GM21367 (cell line): Measurements from ENCODE around the gene SPTLC3.

Experiments
- ATAC-seq: cut with Tn5 transposase; IDR thresholded peaks from one replicate; pipeline ENCODE4 v1.9.1; 2021; ENCODE audit not compliant: unreplicated experiment

SPTLC3 gene

DNA sequence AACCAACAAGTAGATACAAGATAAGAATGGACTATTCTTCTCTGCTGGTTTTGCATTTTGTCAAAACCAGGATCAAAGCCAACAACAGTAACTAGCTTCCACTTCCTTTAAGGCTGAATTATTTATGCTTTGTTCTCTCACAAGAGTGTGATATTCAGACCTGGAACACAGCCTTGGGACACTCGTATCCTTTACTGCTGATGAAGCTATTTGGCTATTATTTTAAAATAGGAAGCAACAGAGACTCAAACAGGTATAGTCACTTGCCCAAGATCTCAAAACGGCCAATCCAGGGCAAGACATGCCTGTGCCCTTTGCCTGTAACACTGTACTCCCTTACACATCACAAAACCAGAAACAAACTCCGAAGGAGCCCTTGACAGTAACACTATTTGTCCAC, 19.9 kb downstream of the SPTLC3 start:
- ATAC-seq = no peak

DNA sequence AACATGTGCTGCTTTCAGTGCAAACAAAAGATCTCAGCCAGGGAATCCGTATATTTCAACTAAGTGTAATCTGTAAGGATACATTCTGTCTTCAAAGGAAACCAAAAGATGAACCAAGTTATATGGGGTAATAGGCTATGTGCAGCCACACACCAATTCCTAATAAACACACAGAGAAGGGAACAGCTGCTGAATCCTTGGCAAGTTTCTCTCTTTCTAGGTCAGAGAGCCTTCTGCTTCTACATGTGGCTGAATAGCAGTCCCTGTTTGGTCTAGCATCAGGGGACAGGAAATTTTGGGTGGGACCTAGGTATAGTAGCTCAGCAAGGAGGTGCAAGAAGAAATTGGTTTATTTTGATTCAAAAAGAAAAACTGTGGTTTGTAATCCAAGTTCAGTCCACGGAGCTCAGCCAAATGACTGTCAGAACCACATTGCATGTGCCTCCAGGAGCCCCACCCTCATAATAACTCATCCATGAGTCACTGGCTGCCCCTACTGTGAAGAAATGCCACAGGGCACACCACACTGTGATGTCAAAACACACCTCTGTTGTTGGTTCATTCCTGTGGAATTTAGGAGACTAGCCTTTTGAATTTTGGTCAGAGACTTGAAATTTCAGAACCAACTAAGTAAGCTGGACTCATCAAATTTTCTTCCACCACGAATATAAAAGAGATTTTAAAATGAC, 21.1 kb downstream of the SPTLC3 start:
- no peak for ATAC-seq

DNA sequence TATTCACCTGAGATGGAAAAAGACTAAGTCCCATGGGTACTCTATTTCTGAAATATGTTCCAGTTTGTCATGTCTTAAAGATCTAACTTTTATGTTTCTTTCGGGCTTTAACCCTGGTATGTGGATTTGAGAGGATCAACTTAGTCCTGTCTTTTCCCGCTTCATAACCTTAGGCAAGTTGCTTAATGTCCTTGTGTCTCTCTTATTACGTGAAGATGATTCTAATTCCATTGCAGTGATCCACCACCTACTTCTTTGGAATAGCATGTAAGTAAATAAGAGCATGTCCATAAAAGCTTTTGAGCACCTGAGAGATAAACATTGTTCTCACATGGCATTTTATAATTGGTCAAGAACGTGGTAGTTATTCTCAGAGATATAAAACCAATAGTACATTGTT, 23.0 kb downstream of the SPTLC3 start:
- ATAC-seq = no peak

DNA sequence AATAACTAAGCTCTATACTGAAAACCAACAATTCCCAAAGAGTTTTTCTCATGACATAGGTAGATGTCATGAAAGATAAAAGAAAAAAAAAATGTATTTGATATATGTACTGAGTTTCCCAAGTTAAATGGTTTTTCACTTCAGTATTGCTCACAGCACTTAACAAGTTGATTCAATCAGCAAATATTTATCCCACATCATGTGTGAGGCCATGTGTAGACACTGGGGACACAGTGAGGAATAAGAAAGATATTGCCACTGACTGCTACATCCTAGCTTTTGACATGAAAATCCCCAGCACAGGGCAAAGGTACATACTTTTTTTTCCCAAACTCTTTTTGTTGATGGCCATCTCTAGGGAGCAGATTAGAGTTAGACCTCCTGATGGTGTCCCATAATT, 25.3 kb downstream of the SPTLC3 start:
- no peak for ATAC-seq

DNA sequence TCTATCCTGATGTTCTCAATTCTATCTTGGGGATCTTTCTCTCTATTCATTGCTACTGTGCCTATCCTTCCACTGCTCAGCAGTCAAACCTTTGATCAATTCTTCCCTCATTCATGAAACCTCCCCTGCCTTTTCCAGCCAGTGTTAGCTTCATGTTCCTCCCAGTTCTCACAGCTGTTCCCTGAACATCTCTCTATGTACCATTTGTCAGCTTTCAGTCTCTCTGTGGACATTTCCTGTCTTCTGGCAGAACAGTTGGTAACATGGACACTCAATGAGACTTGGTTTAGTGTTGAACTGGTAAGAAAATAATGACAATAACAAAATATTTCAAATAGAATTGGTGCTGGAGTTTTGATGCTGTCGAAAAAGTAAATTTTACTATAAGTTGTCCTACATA, 26.2 kb downstream of the SPTLC3 start:
- no peak for ATAC-seq

DNA sequence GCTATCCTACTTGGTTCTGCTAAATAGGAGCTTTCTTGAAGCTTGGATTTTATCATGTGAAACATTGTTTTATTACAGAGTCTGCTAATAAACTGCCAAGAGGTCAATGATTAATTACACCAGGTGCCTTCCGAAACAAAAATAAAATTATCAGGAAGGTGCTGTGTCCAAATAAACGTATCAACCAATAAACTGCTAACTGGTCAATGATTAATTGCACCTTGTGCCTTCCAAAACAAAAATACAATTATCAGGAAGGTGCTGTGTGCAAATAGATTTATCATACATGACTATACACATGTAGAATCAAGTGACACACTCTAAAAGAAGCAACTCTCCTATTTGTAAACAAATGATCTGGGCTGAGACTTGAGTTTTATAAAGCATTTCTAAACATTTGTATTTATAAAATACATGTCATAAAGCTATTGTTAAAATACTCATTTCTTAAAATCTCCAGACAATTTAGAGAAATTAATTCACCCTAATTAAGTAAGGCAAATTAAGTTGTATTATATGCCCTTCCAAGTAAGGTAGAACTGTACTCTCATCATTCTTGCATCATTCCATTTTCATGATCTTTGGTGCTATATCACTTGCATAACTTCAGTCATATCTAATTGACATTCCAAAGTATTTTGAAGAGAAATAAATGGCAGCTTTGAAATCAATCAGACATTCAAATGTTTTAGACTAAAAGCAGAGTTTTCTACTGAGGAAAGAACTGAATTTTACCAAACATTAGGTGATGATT, 26.8 kb downstream of the SPTLC3 start:
- no peak for ATAC-seq

DNA sequence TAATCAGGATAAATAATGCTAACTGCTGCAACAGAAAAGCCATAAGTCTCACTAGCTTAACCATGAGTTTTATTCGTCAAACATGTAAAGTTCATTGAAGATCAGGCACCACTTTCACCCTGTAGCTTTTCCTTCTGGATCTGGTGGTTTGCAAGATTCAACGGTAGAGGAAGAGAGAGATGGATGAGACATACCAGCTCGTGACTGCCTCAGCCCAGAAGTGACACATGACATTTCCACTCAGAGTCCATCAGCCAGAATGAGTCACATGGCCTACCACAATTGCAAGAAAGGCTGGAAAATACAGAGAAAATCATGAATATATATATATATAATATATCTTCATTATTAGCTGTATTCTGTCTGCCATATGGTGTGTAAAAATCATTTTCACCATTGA, 29.0 kb downstream of the SPTLC3 start:
- no peak for ATAC-seq

DNA sequence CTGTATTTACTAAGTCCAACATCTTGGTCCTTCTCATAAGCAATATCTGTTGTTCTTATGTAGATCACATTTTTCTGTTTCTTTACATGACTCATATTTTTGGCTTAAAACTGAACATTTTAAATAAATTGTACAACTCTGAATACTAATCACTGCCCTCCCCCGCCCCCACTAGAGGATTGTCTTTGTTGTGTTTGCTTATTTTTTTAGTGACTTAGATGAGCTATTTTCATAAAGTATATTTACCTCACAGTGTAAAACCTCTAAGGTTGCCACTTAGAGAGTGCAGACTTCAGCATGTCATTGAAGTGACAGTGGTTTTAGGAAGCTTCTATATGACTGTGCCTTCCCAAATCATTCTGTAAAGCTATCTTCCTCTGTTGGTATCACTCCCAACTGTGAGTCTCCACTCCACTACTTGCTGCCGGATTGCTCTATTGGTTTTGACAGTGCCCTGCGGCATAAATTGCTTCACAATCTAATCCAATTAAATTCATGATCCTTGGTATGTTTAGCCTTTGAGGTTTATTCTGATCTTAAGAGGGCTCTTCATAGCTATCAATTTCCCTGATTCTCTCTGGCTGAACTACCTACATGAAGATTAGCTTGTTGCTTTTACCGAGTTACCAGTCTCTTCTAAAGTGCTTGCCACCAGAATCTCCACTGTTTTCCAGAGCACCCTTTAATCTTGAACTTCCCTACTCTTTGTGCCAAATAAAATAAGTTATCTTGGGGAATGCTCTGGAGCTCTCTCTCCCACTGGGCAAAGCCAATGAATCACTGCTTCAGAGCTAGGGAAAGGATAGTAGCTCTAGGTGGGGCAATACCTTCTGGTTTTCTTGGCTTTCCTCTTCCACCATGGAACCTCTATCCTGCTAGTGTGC, 33.0 kb downstream of the SPTLC3 start:
- ATAC-seq = no peak

DNA sequence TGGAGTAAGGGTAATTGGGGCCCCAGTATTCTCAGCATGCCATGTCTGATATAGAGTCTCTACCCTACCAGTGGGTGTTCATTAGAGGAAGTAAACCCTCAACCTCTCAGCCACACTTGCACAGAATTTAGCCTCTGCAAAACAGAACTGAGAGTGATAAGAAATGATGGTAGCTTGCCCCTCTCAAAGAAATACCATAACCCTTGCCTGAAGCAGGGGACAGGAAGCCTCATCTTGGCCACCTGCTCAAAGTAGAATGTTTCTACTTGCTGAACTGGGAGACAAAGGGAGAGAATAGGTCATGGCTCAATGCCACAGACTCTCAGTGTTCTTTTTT, 33.7 kb downstream of the SPTLC3 start:
- ATAC-seq = no peak

DNA sequence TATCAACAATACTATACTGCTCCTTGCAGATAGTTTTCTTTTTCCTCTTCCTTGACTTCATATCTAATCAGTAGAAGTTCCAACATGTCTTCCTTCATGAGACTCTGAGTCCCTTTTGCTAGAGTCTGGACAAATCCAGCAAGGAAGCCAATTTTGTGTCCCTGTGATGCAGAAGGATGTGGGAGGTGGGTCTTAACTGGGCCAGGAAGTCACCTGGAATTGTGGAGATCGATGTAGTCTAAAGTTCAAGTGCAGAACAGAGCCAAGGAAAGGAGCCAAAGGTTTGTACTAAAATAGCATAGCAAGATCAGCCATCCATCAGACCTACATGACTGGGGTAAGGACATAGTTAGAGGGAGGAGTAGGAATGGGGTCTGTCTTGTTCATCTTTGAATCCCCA, 37.6 kb downstream of the SPTLC3 start:
- no peak for ATAC-seq

DNA sequence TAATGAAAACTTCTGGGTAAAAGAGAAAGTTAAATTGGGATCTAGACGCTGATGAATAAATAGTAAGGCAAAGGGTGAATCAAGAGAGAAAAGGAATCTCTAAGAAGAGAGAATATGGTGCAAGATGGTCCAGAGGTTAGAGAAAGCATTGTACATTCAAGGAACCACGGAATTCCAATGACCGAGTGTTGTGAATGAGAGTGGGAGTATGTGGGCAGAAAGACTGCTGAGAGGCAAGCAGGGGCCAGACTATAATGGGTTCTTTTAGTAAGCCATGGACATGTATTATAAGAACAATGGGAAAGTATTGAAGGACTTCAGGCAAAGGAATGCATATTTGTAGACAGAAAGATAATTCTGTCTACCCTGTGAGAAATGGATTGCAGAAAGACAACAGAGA, 45.2 kb downstream of the SPTLC3 start:
- ATAC-seq = no peak

DNA sequence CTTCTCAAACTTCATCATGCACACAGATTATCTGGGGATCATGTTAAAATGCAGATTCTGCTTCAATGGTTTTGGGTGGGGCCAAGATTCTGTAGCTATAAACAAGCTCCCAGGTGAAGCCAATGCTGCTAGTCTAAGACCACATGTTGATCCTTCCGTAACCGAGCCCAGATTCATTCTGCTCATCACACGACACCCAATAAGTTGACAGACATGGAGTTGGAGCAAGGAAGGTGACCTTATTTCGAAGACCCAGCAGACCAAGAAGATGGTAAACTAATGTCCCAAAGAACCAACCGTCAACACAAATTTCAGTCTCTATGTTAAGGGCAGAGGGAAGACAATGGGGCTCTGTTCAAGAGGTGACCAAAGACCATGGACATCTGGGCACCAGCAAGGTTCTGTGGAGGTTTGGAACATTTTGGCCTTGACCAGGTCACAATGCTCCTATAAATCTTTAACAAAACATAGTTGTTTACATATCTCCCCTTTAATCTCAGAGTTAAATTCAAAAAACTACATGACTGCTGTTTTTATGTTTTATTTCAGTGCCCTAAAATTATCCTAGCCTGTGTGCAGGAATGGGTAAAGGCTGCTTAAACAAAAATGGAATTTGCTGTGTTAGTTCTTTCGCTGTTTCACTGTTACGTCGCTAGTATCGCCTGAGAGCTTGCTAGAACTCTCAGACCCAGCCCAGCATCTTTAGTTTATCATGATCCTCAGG, 50.1 kb downstream of the SPTLC3 start:
- ATAC-seq = no peak

DNA sequence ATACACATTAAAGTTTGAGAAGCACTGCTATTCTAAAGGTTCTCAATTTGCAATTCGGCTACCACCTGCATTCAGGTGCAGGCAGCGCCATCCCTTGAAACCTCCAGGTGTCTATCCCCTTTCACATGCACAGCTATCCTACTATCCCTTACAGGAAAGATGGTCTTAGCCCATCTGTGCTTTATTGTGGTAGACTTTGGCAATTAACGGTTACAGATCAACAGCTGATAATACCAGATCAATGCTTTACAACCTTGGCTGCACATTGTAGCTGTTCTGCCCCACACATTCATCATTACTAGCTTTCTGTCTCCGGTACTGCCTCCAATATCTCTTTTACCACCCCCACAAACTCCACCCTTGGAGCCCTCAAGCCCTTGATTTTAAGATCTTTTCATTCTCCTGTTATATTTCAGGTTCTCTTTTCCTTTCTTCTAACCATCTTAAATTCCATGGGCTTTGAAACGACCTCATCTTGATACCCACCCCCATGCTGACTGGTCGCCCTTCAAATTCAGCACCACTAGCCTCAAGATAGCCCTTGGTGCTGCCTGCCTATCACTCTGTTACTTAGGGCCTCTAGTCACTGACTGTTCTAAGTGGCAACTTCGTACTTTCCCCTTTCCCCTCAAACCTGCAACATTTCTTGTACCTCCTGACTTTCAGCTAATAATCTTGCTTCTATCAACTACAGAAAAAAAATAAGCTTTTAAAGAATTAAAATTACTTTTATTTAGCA, 50.8 kb downstream of the SPTLC3 start:
- ATAC-seq = no peak

DNA sequence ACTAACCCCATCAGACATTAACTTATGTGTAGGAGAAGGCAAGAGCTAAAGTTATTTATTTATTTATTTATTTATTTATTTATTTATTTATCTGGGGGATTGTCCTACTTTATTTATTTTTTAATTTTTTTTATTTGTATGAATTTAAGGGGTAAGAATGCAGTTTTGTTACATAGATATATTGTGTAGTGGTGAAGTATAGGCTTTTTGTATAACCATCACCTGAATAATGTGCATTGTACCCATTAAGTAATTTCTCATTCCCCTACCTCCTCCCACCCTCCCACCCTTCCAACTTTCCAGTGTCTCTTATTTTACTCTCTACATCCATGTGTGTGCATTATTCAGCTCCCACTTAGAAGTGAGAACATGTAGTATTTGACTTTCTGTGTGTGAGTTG, 51.6 kb downstream of the SPTLC3 start:
- no peak for ATAC-seq

DNA sequence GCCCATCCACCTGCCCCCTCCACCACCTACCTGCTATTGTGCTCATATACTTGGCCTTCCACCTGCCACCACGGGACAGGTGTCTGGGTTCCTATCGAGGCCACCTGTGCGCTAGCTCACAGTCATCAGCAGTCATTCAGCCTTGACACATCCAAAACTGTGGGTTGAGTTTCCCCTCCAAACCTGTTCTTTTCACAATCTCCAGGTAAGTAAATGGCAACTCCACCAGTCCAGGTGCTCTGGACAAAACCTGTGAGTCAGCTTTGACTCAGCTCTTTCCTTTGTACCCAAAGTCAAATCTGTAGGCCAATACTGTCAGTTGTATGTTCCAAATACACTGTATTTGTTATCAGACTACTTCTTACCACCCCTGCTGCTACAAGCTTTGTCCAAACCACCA, 52.6 kb downstream of the SPTLC3 start:
- no peak for ATAC-seq

DNA sequence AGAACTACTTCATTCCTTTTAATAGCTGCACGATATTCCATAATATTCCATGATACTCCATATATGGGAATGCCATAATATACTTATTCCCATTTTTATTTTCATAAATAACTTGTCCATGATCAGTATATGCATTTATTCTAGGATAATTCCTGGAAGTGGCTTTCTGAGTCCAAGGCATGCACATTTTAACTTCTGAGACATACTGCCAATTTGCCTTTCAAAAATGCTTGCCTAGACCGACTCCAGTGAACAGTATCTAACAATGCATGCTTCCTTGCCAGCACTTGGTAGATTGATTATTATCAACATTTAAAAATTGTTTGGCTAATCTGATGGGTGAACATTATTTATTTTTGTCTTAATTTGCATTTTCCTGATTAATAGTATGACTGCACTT, 54.0 kb downstream of the SPTLC3 start:
- no peak for ATAC-seq

DNA sequence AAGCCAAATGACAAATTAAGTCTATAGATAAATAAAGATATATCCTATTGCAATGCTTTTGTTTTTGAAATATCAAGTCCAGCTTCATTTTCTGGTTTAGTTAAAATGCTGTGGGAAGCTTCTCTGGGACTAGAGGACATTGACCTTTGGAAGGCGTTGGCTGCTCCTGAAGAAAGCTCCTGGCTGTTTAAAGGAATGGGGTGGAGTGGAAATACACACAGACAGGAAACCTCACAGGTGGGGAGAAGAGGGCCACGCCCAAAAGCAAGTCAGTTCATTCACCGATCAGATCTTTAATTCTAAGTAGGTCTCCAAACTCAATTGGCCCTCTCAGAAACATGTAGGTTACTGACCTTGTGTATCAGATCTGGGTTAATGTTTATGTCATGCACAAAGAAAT, 59.6 kb downstream of the SPTLC3 start:
- no peak for ATAC-seq

DNA sequence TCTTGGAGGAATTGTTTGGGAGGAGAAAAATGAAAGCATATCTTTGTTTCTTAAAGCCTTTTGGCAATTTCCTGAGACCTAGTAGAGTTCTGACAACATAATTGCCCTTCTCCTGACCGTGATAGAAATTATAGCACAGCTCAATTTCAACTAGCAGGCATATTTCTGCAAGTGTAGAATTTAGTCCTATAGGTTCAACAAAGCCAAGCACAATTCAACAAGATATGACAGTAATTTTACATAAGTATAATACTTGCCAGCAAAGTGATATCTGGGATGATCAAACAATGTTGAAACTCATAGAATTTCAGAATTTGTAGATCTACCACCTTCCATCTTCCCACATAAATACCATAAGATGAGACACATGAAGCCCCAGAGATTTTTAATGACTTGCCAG, 73.1 kb downstream of the SPTLC3 start:
- ATAC-seq = no peak

DNA sequence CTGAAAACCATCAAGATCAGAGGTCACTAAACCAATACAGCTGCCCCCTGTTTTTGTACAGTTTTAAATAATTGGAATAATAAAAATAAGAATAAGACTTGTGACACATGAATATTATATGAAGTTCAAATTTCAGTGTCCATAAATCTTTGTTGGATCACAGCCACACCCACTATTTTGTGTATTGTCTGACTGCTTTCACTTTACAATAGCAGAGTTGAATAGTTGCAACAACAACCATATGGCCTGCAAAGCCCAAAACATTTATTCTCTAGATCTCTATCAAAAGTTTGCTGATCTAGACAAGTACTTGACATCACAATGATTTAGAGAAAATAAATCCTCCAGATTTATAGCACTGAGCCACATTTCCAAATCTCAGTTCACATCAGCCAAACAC, 73.6 kb downstream of the SPTLC3 start:
- no peak for ATAC-seq

DNA sequence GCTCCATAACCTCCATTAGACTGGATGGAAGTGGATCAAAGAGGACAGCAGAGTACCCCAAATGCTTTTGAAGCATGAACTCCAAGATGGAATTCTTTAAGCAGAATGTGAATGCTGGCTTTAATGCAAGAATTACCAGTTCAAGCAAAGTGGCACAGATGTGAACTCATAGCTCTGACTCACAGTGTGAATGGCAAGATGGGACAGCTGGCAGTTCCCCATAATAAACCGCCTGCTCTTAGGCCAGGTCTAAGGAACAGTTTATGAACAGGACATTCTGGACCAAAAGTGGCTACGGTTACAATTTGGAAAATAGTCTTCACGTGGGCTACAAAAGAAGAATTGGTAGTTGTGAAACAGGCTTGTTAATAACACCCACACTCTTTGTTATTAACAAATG, 76.5 kb downstream of the SPTLC3 start:
- no peak for ATAC-seq
